ENCODE data around the gene CCDC24.

Gene CCDC24

DNA sequence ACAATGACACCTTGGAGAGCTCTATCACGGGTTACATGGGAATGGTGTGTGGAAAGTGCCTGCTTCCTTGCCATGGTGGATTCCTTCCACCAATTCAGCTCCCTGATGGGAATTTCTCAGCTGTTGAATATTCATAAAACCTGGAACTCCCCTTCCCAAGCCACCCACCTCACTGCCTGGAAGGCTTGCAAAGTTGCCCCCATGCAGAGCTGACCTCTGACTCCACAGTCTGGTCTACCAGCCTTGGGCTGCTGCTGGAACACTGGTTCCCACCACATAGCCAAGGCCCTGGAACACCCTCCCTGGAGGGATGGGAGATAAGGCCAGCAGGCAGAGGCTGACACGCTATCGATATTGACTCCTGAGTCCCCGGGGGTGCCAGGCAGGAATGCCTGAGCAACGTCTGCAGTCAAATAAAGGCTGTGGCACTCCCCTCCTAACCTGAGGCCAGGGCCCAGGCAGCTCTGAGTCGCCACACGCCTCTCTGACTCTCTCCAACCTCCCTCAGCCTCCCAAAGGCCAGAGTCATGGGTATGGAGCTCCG is 8.8 kb downstream of the CCDC24 start:
- no peak for DNase-seq

- no peak for DNase-seq
Measured at GRCh38 chr1:44002165-44002564, 10.8 kb downstream of the CCDC24 start.

- no peak for DNase-seq
Measured at GRCh38 chr1:44002606-44003157, 11.3 kb downstream of the CCDC24 start.

GRCh38 chr1:44008259-44008658 is 16.9 kb downstream of the CCDC24 start:
- DNase-seq, result no peak

DNA sequence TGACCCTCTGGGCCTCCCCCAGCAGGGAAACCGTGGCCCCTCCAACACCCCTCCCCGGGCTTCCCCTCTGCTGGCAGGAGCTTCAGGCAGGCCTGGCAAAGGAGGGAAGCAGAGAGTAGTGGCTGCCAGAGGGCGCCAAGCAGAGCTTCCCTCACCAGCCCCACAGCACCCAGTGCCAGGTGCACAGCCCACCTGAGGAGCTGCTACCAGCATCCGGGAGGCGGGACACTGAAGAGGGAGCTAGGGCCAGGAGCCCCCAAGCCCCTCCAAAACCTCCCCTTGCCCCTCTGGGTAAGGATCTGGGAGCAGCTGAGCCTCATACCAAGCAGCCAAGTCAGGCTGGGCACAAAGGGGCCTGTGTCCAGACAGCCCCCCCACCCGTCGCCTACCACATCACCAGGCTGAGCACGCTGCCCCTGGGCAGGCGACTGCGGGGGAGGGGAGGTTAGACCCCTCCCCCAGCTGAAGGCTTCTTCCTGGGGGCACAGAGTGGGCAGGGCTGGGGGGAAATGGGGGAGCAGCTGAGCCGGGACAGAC is 19.6 kb downstream of the CCDC24 start:
- DNase-seq, result no peak

DNA sequence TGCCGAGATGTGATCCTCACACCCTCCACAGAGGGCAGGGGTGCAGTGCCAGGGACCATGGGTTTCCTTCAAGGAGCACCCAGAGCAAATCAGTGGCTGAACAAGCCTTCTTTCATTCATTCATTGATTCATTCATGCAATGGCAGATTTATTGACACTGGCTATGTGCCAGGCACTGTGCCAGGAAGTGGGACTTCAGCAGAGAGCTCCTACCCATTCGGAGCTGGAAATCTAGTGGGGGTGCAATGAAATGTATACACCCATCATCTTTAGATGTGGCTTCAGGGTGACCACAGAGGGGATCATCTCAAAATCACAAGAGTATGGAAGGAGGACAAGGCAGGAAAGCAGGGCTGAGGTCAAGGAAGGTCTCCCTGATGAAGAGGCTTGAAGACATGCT is 21.0 kb downstream of the CCDC24 start:
- DNase-seq, result no peak

GRCh38 chr1:44012941-44013609 is 21.7 kb downstream of the CCDC24 start:
- no peak for DNase-seq

DNA sequence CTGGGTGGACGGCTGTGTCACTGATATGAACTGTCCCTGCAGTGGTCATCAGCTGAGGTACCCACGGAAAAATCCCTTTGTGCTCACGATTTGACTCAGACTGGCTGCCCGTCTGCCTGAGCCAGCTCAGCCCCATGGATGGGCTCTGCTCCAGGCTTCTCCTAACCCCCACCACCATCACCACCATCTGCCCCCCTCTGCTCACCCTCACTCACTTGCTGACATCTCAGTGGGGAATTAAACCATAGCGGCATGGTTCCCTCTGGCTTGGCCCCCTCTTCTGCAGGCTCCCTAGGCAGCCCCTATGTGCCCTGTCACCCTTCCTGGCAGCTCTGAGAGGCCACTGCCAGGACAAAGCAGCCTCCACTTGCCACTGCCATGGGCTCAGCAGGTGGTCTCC is 22.6 kb downstream of the CCDC24 start:
- no peak for DNase-seq

DNA sequence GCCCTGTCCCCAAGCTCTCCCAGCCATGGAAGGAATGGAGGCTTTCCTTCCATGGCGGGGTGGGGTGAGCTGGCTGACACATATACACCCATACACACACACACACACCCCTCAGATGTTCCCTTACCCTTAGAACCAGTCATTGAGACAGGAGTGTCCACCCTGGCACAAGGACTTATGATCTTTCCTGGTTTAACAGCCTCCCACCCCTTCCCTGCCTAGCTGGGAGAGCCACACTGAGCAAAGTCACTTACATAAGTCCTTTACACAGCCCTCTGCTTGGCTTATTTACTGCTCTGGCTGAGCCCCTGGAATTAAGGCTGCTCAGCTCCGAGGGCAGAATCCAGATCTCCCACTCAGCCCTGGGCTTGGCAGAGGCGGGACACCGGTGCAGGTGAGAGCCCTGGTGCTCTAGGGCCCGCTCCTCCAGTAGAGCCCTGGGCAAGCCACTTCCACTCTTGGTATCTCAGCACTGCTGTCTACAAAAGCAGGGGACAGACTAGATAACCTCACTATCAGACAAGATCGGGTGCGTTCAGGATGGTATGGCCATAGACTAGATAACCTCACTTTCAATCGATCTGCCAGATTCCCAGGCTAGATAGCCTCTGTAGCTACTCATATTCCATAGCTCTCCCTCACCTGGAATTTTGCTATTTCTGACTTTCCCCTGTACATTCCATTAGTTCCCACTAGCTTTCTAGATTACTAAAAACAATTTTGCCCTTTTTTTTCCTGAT is 23.1 kb downstream of the CCDC24 start:
- DNase-seq, result no peak

DNA sequence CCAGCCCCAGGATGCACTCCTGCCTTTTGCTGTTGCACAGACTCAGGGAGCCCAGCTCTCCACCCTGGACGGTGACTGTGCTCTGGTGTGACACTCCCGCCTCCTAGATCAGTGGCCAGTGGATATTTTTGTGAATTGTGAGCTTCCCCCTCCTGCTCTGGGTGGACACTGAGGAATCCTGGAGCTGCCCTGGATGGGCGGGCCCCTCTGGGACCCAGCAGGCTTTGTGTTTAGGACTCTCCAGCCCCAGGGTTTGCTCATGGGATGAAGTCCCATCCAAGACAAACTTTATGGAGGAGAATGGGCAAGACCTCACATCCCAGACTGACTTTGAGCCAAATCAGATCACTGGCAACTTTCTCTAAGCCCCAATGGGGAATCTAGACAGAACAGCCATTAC is 23.8 kb downstream of the CCDC24 start:
- no peak for DNase-seq

- no peak for DNase-seq
Measured at GRCh38 chr1:44016041-44016889, 24.9 kb downstream of the CCDC24 start.

- DNase-seq, result no peak
Measured at GRCh38 chr1:44016890-44017400, 25.5 kb downstream of the CCDC24 start.

DNA sequence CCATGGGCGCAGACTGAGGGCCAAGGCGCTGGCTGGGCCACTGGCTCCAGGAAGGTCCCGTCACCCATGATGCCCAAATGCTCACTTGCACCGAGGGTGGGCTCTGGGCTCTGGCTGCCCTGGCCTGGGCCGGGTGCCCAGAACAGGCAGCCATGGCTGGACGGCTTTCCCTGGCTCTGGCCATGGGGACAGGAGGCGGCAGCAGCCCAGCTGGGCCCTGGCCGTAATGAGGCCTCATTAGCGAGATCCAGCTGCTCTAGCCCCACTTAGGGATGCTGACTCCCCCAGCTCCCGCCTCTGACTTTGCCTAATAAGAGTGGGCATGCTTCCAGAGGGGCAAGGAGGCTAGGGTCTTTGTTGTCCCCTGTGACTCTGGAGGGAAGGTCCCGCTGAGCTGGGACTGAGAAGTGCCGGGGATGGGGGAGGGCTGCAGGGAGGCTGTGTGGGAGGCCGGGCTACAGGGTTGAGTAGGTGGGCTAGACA is 28.1 kb downstream of the CCDC24 start:
- no peak for DNase-seq

GRCh38 chr1:44020464-44020863 is 29.1 kb downstream of the CCDC24 start:
- DNase-seq, result no peak

GRCh38 chr1:44021156-44021555 is 29.8 kb downstream of the CCDC24 start:
- DNase-seq, result no peak

- DNase-seq, result no peak
Measured at GRCh38 chr1:44021581-44022321, 30.4 kb downstream of the CCDC24 start.

DNA sequence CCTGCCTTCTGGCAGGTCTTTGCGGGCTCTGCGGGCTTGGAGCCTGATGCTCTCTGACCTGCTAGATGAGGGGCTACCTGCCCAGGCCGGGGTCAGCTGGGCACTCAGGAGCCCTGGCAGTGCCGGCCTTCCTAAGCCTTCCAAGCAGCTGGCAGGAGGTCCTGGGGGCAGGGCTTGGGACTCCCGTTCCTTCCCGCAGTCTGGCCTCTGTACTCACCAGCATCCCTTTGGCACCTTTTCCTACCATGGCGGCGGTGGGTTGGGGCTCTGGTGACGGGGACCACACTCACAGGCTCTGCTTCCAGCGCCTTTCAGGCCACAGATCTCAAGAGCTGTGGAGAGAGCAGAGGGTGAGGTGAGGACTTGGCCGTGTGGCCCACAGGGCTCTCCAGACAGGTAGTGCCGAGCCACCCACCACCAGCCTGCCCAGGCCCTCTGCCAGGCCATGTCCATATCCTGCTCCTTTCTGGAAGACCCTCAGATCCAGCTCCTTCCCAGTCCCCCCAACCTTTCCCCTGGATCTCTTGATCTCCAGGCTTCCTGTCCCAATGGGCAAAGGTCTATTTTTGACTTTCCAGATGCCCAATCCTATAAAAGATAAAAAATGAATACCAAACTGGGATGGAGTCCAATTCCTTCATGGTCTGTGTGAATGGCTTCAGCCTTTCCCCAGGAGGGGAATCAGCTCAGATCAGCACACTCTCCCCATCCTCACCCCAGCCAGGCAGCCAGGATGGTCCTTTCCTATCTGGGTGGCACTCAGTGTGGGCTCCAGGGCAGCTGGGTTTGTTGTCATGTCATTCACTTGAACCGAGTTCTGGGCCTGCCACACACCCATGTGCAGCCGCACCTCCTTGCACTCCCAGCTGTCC is 32.9 kb downstream of the CCDC24 start:
- no peak for DNase-seq

GRCh38 chr1:44024903-44025525 is 33.6 kb downstream of the CCDC24 start:
- no peak for DNase-seq

DNA sequence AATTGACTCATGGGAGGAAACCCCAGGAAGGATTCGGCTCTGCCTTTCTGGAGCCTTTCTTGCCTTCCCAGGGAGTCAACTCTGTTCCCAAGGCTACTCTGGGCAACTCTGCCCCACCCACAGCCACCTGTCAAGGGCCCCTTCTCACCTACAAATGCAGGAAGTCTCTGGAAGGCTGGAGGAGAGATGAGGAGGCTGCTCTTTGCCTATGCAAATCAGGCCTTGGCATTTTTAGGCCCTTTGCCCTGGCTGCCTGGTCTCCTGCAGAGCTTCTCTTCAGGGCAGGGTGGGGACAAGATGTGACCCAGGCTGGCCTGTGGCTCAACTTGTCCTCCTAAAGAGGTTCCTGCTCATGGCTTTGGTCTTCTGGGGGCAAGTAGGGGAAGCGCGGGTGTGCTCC is 34.4 kb downstream of the CCDC24 start:
- DNase-seq, result peak; percentile 84

DNA sequence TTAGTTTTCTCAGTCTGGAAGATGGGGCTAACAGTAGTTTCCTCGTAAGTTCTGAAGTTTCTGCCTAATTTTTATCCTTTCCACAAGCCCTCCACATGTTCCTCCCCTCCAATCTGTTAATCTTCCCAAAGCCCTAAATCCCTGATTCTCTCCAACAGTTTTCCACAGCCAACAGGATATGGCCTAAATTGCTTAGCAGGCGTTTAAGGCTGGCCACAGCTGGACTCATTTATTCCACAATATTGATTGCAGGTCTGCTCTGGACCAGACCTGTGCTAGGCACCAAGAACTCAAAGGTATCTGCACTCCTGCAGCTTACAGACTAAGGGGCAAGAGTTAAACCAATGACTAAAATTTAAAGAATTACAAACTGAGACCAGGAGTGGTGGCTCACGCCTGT is 35.9 kb downstream of the CCDC24 start:
- DNase-seq, result no peak

Data from NCI-H510A (cell line).